Right lobe of liver (tissue), 6 donors: ENCODE measurements around the gene PSMA7. TPM values are rescaled to one million over a fixed set of nuclear protein-coding genes. Genes with fewer than 3 reads are reported as not detected.

Experiments
- ATAC-seq, 4 donors: fragments of 200-7000 bp; cut with Tn5 transposase; one replicate each; pipeline ENCODE4 v1.9.1; 2020; ENCODE audit warnings: mild to moderate bottlenecking in 4 of 4, moderate library complexity in 4 of 4
- DNase-seq, 3 donors: peaks; one replicate each; pipeline ENCODE4 v3.0.0-alpha.2; 2020
- H3K27ac ChIP-seq, 3 donors: fragments of 200-600 bp; one replicate each; pipeline ENCODE4 v1.8.0; 2022
- H3K27me3 ChIP-seq, 2 donors: fragments of 200-600 bp; one replicate each; pipeline ENCODE4 v1.8.0; 2022
- H3K36me3 ChIP-seq, 4 donors: fragments of 200-600 bp; sonication (generic) in 1 of 4; one replicate each; pipeline versions ENCODE4 v1.5.1 to v1.8.0; 2017 to 2022; ENCODE audit warnings: control low read depth in 1 of 4
- H3K4me1 ChIP-seq, 4 donors: fragments of 200-600 bp; sonication (generic) in 1 of 4; one replicate each; pipeline versions ENCODE4 v1.5.1 to v1.8.0; 2017 to 2022; ENCODE audit warnings: control low read depth in 1 of 4
- H3K4me3 ChIP-seq, 3 donors: fragments of 200-600 bp; one replicate each; pipeline ENCODE4 v1.8.0; 2022
- H3K9me3 ChIP-seq, 4 donors: fragments of 200-600 bp; sonication (generic) in 1 of 4; one replicate each; pipeline versions ENCODE4 v1.5.1 to v1.8.0; 2017 to 2022; ENCODE audit warnings: control low read depth in 1 of 4
- CTCF ChIP-seq, 4 donors: fragments of 200-600 bp in 3 of 4; fragments of 450-650 bp in 1 of 4; IDR thresholded peaks; one replicate each; pipeline versions ENCODE4 v1.5.1 to v1.8.0; 2016 to 2022; ENCODE audit warnings: antibody characterized with exemption in 4 of 4, mild to moderate bottlenecking in 2 of 4
- POLR2A ChIP-seq: fragments of 450-650 bp; IDR thresholded peaks from one replicate; pipeline ENCODE4 v1.6.1; 2017; ENCODE audit warnings: antibody characterized with exemption, mild to moderate bottlenecking
- WGBS: methylation state at CpG from one replicate; pipeline ENCODE4 v1.1.6; 2018; ENCODE audit warnings: low coverage, low lambda C conversion rate; ENCODE audit not compliant: insufficient coverage; ENCODE audit errors: missing lambda C conversion rate; 5-methylcytosine and 5-hydroxymethylcytosine counted together
- intact Hi-C, 2 donors: fragments of 100-400 bp; cut with DNase I; formaldehyde crosslinking; loops; one replicate each; pipeline versions ENCODE4 v1.11.2 to v1.14.1; 2022
- long read RNA-seq: library from polyadenylated mRNA; unstranded; transcript quantifications from one replicate; pipeline ENCODE4 v2.0.0, GENCODE V29; 2019
- total RNA-seq, 6 experiments: library from RNA; depleted of rRNA in 2 of 6; stranded (reverse); fragments of >200 nt in 2 of 6; fragmentation: NEBNext Ultra II Directional in 3 of 6; extraction: Animal tissue kit (Norgen Biotek cat#: 25700) in 3 of 6; gene quantifications; one replicate each; pipeline versions ENCODE4 v1.1.0 to v1.2.4, GENCODE V29; 2016 to 2023
- donor health status: DM: no; HTN: yes; CAD: no.
- donor health status: DM: no; HTN: no; CAD: no.
- donor health status: DM: no; HTN: no; CAD: no.
- donor health status: DM: no; HTN: yes; CAD: no.
- donor health status: DM: no; HTN: yes; CAD: no.

PSMA7 gene
- total RNA-seq = 100 to 1,000 TPM; 108 to 268 (median 116) TPM
- long read RNA-seq, transcript PSMA7-203 (7 exons, 996 nt) = minor isoform, 84 of 183 reads
- long read RNA-seq, transcript PSMA7-206 (4 exons, 548 nt) = major isoform, 97 of 183 reads
- long read RNA-seq, partial matches to known transcripts = 1 of 183 reads
- long read RNA-seq, other reads (novel, unspliced or antisense) = 1 of 183 reads

DNA sequence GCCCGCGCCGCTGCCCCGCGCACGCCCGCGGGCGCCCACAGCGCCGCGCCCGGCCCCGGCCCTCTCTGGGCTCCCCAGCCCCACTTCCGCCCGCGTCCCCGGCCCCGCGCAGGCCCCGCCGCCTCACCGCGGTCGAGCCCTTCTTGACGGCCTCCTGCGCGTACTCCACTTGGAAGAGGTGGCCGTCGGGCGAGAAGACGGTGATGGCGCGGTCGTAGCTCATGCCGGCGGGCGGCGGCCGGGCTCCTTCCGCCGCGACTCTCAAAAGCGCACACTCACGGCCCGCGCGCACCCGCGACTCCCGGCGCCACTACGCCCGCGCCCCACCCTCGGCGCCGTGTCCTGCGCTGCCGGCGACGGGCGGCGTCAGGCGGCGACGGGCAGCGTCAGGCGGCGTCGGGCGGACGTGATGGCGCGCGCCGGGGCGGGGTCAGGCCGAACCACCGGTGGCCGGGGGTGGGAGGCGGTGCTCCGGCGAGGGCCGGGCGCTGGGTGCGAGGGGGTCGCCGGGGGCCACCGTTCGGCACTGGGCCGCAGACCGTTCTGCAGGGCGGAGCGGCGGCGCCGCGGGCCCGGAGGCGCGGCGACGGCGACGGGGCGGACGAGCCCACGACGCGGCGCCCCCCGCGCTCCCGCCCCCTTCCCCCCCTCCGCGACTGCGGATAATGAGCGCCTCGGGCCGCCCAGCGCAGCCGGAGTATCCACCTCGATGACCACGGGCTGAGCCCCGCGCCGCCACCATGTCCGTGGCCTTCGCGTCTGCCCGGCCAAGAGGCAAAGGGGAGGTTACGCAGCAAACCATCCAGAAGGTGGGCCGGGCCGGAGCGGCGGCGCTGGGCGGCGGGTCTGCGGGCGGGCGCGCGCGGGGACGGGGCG, at the start of gene PSMA7, which contains the start of gene SS18L1:
TSS of gene PSMA7 (minus strand) at position 314 of the 876 bp plus-strand sequence. CDS start at position 223, 91 bp downstream.
TSS of gene SS18L1 (plus strand) at position 689 of the 876 bp plus-strand sequence. CDS start at position 741, 52 bp downstream.
- ATAC-seq (peak; percentile 72 to 79 (median 76)), DNase-seq (peak; percentile 91)
- H3K27ac ChIP-seq = peak within 1 kb of the TSS; percentile 76 to 100 (median 87)
- no peaks in the 10 kb centered on the region for H3K9me3 ChIP-seq
- H3K4me3 ChIP-seq = peak within 1 kb of the TSS; percentile 72 to 86 (median 81)
- TF ChIP-seq POLR2A = peak; percentile 98
- no peak for TF ChIP-seq CTCF (IDR thresholded peaks at IDR 0.05)
- peaks cover 0 to 48% (median 27%) of the 10 kb centered on the region in 4 donors for H3K4me1 ChIP-seq
- H3K36me3 ChIP-seq = peaks cover 10 to 26% (median 21%) of the 10 kb centered on the region in 4 donors
- no peaks in the 10 kb centered on the region for H3K27me3 ChIP-seq
- intact Hi-C loops = no loop called here
- WGBS = 1% methylated on average over 19 of the region's 148 CpGs

- intact Hi-C loops = no loop called here
- H3K9me3 ChIP-seq = no peaks in the 10 kb centered on the region
- H3K27ac ChIP-seq = peak overlapping the region in 1 of 3 donors; percentile 7
- H3K36me3 ChIP-seq = peaks cover 0 to 24% (median 2%) of the 10 kb centered on the region in 4 donors
- 83% methylated on average over 1 of the region's 10 CpGs for WGBS
- H3K27me3 ChIP-seq = no peaks in the 10 kb centered on the region
- H3K4me3 ChIP-seq = no peak overlapping the region
- H3K4me1 ChIP-seq = peaks cover 0 to 15% (median 2%) of the 10 kb centered on the region in 4 donors
- ATAC-seq (peak in 2 of 4 donors; percentile 15 to 18), DNase-seq (peak in 2 of 3 donors; percentile 14 to 24)
- TF ChIP-seq CTCF (IDR thresholded peaks at IDR 0.05) (no peak), POLR2A (no peak)
Observed at GRCh38 chr20:62192635-62193034, 49.4 kb upstream of the PSMA7 start.

DNA sequence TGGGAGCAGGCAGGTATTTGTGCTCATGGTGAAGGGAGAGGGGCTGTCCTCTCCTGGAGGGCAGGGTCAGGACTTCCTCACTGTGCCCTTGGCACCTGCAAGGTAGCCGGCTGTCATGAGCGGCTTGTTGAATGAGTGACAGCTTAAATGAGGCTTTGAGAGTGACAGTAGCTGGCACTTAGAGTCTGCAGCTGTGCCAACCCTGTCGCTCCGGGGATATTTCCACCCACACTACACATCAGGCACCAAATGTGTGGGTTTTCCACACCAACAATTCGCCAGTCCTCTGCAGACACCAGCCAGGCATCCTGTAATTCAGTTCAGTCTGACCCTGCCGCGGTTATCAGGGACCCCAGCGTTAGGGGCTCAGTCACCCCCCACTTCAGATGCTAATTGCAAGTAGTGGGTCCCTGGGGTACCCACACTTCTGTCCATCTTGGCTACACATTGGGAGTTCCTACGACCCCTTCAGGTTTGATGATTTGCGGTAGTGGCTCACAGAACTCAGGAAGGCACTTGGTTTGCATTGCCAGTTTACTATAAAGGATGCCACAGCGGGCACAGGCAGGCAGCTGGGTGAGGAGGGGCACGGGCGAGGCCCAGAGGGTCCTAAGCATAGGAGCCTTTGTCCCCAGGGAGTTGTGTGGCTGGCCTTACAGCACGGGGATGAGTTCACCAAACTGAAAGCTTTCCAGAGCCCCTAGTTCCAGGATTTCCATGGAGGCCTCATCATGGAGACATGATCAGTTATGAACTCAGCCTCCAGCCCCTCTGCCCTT, 48.8 kb upstream of the PSMA7 start:
- peak in 2 of 3 donors; percentile 10 to 22 for DNase-seq
- Histone ChIP-seq H3K27ac (no peak overlapping the region), H3K4me1 (peaks cover 0 to 22% (median 6%) of the 10 kb centered on the region in 4 donors), H3K4me3 (no peak overlapping the region), H3K9me3 (no peaks in the 10 kb centered on the region), H3K36me3 (peaks cover 0 to 20% (median under 1%) of the 10 kb centered on the region in 4 donors), H3K27me3 (no peaks in the 10 kb centered on the region)
- peak in 1 of 4 donors; percentile 22 for ATAC-seq
- TF ChIP-seq CTCF (IDR thresholded peaks at IDR 0.05) = no peak
- TF ChIP-seq POLR2A = no peak
- intact Hi-C loops = no loop called here
- 56% methylated on average over 4 of the region's 14 CpGs for WGBS
